HG03108 (cell line): ENCODE data around the gene HOTAIR.

Experiments used
- ATAC-seq: cut with Tn5 transposase; IDR thresholded peaks from one replicate; pipeline ENCODE4 v1.9.1; 2021; ENCODE audit warnings: moderate library complexity; ENCODE audit not compliant: unreplicated experiment

HOTAIR gene

DNA sequence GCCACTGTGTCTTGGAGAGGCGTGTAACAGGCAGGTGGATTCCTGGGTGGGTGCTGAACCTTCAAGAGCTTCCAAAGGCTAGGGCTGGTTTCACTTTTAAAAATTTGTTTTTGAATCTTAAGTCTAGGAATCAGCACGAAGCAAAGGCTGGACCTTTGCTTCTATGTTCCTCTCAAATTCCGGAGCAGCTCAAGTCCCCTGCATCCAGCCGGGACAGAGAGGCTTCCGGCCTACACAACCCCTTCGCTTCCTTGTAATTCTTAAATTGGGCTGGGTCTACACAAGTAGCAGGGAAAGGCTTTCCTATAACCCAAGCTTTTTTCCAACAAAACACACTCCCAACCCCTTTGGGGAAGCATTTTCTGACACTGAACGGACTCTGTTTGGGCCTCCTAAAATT lies 11.7 kb downstream of the HOTAIR start:
- no peak for ATAC-seq

DNA sequence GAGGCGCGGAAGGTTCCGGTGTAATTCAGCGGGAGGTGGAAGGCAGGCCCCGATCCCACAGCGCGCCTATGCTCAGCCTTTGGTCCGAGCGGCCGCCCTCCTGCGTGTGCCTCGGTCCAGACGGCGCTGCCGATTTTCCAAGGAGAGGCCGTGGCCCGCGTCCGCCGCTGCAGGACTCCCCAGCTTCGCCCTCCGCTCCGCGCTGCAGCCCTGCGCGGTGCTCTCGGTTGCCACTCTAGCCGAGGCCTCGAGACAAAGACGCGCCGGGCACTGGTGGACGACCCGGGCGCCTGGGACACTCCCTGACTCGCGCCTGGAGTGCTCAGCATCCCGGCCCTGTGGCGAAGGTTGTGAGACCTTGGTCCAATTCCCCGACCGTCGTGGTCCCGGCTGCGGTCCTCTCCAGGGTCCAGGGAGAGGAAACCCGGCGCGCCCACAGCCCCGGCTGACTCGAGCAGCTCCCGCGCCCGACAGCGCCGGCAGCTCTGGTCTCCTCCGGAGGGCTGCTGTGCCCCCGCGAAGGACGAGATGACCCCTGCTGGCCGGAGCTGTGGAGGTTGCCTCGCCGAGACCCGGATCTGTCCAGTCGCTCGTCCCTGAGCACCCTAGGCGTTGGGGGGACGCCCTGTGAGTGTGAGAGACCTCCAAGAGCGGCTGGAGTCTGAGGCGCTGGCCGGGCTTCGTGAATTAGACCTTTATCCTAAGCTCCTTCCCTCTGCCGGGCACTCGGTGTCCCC lies 13.6 kb downstream of the HOTAIR start:
- no peak for ATAC-seq

DNA sequence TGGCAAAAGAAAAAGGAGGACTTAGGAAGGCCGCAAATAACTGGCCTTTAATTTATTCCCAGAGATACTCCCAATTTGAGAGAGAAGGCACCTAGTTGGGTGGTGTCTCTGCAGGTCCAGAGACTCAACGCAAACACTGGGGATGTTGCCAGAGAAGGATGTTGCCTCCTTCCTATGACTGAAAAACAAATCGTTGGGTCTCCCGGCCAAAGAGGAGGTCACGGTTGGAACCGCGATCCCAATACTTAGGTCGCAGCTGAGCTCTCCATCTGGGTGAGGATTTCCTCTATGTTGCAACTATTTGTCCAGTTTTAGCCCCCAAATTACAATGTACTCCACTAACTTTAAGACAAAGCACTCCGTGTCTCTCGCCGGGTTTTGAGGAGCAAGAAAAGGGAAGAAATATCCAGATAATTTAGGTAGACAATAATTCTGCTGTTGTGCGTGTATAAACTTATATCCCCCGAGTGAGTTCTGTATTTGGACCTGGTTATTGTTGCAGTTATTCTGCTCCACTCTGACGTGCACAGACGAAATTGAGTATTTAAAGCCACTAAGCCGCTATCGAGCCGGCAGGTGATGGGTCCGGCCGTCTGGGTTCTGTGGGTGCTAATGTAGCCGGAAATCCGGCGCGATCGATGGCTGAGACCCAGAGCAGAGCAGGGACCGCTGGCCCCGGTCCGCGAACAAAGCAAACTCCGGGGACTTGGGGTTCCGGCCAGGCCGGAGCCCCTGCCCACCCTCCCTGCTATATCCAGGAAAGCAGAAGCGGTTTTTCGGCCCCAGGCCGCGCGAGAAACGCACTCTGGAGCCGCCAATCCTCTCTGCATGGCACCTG lies 14.3 kb downstream of the HOTAIR start:
- no peak for ATAC-seq

DNA sequence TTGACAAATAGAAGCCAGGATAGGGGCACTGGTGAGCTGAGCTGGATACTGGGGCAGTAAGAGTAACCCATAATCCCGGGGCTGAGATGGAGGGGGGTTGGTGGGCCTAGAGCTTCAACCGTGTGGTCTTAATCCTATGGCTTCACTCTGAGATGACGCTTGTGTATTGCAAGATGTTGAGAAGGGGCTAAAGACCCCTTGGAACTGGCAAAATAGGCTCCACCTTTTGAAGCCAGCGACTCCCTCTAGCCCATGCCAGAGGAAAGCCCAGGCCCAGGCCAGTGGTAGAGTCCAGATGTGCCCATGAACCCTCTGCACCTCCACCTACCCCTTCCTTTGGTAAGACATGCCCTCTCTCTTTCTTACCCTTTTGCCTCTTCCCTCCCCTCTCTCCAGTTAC lies 15.4 kb downstream of the HOTAIR start:
- ATAC-seq, result no peak

DNA sequence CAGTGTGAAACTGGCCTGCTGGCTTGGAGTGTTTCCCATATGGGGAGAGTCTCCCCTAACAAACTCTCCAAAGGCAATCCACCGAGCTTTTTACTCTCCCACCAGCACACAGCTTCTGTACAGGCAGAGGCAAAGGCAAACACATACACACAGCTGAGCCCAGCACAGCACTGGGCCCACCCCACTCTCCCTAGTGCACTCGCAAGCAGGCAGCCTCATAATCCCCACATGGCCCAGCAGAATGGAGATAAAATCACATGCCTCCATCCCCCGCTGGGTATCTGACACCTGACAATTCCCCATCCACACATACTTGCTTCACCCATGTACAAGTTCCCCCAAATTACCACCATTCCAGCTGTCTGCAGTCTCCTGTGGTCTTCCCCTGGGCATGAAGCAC lies 16.6 kb downstream of the HOTAIR start:
- no peak for ATAC-seq

DNA sequence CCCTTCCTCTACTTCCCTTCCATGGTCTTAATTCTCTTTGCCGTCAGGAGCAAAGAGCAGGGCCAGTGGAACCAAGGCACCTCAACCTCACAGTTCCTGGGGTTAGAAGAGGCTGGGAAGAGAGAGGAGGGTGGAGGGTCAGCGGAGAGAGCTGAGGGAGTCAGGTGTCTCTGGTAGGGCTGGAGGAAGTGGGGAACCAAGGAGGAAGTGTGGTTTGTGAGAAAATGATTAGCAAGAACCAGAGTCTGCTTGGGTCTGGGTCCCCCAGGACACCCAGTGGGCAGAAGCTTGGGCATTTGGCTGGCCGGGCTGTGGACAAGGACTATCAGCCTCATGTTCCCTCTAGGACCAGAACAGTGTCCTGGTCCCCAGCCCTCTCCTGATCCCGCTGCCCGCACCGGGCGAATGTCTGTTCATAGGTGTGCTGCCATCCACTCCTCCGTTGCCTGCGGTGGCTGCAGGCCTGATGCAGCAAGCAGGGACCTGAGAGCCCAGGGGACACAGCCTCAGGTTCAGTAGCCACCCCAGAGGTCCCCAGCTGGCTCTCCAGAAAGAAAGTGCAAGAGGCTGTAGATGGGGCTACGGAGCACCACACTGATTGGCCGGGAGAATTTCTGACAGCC lies 17.7 kb downstream of the HOTAIR start:
- no peak for ATAC-seq

DNA sequence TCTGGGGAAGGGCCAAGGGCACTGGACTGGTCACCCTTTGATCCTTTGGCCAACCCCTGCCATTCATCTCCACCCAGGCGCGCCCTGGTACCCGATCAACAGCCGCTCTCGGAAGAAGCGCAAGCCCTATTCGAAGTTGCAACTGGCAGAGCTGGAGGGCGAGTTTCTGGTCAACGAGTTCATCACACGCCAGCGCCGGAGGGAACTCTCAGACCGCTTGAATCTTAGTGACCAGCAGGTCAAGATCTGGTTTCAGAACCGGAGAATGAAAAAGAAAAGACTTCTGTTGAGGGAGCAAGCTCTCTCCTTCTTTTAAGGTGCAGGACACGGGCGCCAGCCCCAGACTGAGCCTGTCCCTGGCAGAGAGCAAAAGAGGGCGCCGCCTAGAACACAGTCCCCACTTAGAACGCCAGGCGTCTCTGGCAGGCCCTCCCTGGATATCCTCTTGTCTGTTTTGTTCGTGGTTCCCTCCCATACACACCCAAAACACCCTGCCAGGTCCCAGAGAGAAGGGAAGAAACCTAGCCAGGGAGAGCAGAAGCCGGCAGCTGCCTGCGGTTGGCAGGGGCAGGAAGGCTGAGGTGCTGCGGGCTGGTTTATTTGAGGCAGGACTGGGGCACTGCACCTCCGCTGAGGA lies 18.4 kb downstream of the HOTAIR start:
- no peak for ATAC-seq

DNA sequence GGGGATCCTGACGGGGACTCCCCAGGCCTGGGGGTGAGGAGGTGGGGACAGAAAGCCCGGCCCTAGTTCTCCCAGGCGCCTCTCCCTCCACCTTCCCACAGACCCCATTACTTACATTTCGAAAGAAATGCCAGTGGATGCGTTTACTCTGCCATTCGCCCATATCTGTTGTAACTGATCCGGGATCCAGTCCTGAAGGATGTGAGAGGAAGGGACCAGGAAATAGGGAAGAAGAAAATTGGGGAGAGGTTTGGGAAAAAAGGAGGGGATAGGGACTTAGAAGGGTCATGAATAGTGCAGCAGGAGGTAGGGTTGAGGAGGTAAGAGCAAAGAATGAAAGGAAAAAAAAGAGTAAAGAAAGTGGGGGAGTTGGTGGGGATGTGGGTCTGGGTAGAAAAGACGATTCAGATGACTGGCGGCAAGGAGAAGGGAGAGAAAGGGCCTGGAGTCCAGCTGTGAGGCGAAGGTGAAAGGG lies 18.9 kb downstream of the HOTAIR start:
- no peak for ATAC-seq

DNA sequence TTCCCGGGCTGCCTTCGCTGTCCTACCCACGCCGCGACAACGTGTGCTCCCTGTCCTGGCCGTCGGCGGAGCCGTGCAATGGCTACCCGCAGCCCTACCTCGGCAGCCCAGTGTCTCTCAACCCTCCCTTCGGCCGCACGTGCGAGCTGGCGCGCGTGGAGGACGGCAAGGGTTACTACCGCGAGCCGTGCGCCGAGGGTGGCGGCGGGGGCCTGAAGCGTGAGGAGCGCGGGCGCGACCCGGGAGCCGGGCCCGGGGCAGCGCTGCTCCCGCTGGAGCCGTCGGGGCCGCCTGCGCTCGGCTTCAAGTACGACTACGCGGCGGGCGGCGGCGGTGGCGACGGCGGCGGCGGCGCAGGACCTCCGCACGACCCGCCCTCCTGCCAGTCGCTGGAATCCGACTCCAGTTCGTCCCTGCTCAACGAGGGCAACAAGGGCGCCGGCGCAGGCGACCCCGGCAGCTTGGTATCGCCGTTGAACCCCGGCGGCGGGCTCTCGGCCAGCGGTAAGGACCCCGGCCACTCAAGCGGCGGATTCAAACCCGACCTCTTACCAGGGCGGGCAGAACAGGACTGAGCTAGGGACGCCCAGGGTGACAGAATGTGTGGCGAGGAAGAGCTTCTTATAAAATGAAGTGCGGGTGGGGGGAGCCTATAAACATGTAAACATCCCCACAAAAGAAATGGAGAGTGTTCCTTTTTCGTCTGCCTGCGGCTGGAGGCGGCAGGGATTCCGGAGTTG lies 19.5 kb downstream of the HOTAIR start:
- no peak for ATAC-seq

DNA sequence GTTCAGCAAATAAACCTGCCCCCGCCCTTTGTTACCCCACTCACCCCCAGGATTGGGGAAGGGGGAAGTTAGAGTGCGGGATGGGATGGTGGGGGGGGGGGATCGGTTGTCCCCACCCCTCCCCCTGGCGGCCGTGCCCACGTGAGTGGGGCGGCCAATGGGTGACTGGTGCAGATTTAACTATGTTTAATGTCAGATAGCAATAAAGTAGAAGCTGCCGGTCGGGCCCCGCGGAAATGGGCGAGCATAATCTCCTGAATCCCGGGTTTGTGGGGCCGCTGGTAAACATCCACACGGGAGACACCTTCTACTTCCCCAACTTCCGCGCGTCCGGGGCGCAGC lies 20.1 kb downstream of the HOTAIR start, which contains the start of gene HOXC12:
HOXC12 (plus strand) TSS at position 210 of the 342 bp plus-strand sequence; CDS start at position 237, 27 bp downstream.
- no peak for ATAC-seq

DNA sequence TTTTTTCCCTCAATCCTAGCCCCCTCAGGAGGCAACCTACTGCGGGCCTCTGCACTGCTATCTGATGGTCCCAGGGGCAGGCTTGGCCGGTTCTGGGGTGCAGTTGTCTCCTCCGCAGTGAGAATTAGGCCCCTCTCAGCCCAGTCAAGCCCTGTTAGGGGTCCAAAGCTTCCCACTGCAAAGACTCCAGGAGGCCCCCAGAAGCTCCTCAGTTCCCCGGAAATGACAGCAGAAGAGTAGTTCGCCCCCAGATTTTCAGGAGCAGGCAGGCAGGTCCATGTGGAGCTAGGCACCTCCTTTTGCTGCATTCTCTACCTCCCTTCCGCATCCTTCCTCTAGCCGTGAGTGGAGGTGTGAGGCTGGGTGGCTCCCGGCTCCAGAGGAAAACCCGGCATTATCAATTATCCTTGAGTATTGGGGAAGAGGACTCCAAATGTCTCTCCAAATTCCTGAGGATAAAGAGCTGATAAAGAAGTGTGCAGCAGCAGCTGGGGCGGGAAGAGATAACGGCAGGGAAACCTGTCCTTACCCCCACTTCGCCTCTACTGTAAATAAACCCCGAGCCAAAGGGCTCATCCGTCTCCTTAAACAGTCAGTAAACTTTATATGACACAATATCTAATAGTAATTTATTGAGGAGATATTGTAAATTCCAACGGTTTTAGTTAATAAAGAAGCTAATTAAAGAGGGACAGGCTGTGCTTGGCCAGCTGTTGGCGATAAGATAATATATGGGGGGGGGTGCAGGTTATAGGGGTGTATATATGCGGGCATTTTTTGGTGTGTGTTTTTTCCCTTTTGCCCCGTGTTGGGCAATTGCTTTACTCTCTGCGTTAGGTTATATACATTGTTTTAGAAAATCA lies 20.7 kb downstream of the HOTAIR start:
- no peak for ATAC-seq

DNA sequence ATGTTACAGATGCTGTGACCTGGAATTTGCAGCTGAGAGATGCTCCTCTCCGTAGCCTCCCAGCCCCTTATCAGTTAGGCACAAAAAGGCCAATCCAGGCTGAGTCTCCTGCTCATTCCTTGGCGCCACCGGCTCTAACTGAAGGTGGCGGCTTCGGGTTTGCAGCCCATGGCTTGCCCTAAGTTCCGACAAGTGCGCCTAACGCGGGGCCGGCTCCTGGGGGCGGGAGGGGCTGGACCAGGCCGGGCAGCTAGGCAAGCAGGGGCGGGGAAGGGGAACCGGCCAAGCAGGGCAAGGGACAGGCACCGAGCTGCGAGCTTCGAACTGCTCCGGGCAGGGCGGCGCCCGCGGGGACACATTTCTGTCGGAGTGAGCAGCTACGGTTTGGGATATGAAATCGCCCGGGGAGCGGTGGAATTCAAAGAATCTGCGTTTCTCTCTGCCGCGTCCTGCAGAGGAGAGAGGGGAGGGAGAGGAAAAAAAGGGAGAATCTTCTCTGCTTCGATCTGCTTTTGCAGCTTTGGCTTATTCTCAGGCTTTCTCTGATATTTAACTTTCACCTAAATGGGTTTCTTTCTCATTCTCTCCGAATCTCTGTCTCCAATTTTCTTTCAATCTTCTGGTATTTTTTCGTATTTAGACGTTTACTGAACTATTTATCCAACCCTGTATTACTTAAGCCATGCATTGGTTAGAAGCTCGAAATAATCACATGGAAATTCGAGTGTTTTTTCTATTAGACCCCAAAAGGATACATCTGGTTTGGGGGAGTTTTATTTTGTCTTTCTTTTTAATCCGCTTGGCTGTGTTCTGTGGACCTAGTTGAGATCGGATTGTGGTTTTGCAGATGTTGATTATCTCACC lies 21.7 kb downstream of the HOTAIR start:
- no peak for ATAC-seq

DNA sequence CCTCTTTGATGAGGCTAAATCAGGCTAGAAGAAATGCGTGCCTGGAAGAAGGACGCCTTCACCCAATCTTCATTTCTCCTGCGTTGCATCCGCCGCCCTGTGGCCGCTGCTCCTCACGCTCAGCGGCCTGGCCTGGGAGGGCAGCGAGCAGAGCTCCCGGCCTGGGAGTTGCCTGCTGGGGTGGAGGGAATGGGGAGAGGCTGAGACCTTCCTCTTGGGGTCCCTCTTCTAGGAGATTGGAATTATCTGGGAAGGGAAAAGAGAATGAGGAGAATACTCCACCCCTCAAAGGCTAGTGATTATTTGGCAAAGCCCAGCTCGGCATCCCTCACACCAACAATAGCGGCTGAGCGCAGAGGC lies 22.4 kb downstream of the HOTAIR start:
- no peak for ATAC-seq

DNA sequence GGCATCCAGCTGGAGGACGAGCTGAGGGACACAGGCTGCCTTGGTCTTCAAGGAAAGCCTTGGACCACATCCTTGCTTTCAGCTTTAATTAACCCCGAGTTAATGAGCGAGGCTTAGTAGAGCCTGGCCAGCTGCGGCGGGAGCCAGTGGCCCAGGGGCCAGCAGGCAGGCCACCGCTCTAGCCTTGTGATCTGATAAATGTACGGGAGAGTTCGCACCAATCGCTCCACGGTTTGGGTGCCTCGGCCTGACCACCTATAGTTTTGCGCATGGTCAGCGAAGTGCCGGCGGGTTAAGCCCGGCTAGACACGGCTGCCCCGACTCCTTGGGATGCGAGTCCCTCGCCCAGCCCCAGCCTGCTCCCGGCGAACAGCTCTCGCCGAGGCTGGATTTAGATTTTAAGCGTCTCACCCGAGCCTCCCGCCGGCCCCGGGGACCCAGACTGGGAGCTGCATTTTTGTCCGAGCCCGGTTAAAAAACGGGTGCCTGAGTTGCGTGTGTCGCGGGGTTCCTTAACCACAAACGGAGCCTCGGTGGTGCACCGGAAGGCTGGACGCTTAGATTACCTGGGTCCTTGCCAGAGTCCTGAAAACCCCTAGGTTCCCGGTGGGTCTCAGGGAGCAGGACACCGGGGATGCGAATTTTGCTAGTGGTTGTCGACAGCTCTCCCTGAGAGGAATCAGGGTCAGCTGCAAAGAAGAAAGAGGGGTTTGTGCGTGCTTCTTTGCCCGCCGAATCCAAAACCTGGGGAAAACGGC lies 23.0 kb downstream of the HOTAIR start:
- no peak for ATAC-seq

DNA sequence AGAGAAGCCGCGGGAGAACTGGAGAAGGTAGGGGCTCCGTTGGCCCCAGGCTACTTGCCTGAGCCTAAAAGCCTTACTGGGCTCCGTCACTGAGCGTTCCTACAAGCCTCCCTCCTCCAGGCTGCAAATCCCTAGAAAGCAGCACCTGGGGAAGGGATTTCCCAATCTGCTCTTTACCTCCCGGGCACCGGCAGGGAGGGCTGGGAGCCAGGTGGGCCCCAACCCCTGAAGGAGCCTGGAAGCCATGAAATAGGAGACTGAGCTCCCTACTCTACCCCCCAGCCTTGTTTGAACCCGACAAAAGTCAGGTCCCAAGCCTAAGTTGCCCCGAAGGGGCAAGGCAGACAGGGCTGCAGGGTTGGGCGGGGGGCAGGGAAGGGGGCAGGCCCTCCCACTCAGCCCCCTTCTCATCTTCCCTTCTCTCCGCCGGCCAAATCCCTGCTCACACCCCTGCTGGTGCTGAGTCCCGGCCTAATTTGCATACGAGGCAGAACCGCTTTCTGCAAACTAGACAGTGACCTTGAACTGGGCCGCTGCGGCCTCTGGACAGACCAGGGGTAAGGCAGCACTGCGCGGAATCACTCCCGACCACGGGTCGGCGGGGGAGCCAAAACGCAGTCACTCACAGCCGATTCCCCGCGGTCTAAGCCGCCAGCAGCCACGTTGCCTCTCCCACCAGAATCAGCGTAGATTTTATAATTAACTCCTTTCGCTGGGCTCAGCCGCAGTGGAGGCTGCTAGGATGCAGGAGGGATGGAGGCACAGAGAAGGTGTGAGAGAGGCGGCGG lies 23.8 kb downstream of the HOTAIR start:
- ATAC-seq, result no peak

DNA sequence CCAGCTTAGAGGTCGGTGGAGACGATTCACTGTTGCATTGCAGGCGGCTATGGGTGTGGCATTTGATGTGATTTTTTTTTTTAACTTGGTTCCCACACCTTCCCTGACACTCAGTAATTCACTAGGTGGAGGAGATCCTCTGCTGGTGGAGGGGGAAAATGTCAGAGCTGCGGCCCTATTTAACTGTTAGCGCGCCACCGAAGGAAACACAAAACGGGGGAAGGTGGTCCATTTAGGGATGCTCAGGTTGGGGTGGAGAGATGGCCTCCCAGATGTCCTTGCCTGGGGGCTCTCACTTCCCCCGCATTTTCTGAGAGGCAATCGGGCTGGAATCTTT lies 24.3 kb downstream of the HOTAIR start:
- no peak for ATAC-seq

DNA sequence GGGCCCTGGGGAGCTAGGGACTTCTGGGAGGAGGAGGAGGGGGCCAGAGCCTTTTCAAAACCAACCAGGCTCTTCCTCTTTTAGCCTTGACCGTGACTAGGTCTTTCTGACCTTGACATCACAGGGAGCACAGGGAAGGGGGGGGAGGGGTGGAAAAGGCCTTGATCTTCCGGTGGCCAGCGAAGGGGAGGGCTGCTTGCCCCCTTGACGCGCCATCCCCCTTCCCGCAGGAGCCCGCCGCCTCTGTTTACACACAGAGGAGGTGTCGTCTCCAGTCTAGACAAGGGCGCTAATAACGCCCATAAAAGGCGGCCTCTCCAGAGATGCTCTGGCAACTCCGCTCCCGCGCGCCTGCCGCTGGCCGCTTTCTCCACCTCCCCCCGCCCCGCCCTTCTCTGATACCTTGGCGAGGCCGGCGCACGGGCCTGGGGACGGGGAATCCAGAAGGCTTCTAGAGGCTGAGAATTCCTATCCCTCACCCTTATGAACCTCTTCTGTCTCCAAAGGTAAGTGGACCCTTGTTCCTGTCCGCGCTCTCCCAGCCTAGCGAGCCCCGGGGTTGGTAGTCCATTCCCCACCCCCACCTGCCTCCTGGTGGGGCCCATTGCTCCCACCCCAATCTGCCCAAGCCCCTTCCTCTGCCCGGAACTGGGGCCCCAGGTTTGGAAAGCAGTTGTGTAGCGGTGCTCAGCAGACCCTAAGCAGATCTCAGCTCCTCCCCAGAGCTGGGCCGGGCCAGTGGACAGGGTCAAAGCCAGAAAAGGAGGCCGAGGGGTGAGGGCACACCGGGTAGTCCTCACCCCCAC lies 24.9 kb downstream of the HOTAIR start:
- no peak for ATAC-seq
